HG03103 (cell line): Measurements from ENCODE around the gene ABLIM2.

ENCODE experiments used
- ATAC-seq: cut with Tn5 transposase; IDR thresholded peaks from one replicate; pipeline ENCODE4 v1.9.1; 2021; ENCODE audit warnings: low read depth; ENCODE audit not compliant: unreplicated experiment

ABLIM2 gene

DNA sequence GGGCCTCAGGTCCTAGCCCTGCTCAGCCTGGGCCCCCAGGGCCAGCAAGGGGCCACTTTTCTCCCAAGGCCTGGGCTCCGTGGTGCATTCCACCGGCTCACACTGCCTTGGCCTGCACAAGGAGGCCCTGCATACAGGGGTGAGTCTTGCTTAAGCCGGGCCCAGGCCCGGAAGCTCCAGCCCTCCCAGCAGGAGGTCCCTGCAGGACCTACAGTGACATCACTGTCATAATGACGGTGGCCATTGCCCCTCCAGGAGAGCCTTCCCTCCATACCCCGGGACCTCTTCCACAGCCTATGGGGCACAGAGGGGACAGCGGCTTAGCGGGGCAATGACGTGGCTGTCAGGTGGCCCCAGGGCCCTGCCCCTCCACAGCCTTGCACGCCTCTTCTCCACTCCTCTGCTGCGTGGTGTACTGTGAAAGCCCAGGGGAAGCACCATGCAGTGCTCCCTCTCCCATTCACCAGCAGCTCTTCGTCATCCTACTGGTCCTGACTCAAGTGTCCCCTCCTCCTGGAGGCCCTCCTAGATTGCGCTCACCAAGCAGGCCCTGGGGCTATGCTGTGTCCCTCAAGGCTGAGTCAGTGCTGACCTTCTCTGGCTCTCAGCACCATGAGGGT is 186.6 kb downstream of the ABLIM2 start:
- no peak for ATAC-seq

GRCh38 chr4:7971159-7971631 is 187.4 kb downstream of the ABLIM2 start:
- no peak for ATAC-seq

- ATAC-seq = no peak
These were observed 188.2 kb downstream of the ABLIM2 start for GRCh38 chr4:7970361-7970946.

- ATAC-seq = no peak
These were observed 190.2 kb downstream of the ABLIM2 start for GRCh38 chr4:7968262-7968896.

DNA sequence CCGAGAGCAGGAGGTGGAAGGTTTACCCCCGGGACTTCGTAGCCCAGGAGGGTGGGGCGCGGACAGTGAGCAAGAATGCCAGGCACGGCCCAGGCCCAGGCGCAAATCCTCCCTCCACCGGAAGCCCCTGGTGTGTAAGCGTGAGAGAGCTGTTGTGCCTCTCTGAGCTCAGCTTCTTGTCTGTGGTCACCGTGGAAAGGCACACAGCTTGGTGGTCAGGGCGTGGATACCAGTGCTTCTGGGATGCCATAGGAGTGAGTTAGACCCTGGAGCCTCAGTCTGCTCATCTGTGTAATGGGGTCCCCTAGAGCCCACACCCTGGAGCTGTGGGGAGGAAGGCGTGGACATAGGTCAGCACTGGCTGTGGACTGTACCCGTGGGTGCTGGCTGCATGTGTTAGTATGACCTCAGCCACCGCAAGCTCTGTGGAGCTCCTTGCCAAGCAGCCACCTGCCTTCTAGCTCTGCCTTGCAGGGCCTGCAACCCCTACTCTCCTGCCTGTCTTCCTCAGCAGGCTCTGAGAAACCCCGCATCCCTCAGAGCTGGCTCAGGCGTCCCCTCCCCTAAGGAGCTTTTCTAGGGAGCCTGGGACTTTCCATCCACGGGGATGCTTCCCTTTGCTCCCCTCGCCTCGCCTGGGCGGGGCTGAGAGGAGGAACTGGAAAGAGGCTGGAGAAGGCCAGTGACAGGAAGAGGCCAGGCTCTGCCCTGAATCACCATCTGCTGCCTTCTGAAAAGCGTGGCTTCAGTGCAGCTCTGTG is 190.9 kb downstream of the ABLIM2 start:
- ATAC-seq = no peak

DNA sequence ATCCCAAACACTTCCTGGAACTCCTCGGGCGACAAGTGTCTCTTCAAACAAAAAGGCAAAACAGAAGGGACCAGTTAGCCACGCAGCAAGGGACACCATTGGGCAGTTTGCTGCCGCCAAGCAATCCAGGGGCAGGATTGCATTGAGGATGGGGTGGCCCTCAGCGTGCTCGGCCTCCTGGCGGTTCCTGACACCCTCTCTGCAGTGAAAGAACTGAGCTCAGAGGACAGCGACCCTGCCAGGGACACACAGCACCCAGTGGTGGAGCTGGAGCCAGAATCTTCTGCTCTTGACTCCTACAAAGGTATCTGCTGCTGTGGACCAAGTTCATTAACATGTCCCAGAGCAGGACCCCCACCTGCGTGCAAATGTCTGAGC is 191.6 kb downstream of the ABLIM2 start:
- ATAC-seq = no peak

GRCh38 chr4:7966281-7967062 is 192.1 kb downstream of the ABLIM2 start:
- ATAC-seq = no peak

- ATAC-seq = no peak
These were observed 193.5 kb downstream of the ABLIM2 start for GRCh38 chr4:7964890-7965662.

- no peak for ATAC-seq
These were observed 194.2 kb downstream of the ABLIM2 start for GRCh38 chr4:7964459-7964858.

- no peak for ATAC-seq
These were observed 194.9 kb downstream of the ABLIM2 start for GRCh38 chr4:7963691-7964090.

DNA sequence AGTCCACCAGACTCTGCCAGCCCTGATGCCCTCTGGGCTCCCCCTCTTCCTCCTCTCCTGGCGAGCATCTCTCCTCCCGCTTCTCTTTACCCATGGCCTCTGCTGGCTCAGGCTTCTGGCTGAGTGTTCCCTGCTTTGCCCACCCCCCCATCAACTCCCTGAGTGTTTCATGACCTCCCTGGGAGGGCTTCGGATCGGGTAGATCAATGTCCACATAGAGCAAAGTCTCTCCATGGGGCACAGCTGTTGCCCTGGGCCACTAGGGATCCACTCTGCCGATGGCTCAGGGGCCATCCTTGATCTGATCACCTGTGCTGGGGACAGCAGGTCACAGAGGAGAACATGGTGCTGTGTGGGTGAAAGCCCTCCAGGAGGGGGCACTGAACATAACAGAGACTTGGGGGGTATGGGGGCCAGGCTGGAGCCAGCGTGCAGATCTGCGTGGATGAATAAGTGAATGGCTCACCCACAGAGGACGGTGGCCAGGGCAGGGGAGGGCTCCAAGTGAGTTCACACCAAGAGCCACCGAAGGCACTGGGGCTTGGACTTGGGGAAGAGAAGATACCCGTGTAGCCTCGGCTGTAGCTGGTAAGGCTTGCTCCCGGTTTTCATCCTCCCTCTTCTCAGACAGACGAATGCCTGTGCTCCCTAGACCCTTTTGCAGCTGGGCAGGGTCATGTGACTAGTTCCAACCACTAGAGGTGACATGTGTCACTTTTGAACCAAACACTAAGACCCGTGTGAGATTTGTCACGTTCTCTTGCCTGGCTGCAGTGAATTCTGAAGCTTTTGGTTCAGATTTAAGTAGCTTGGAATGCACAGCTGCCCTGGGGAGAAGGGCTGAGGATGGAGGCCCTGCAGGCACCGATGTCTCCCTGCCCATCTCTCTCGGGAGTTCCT is 195.8 kb downstream of the ABLIM2 start:
- ATAC-seq = no peak

DNA sequence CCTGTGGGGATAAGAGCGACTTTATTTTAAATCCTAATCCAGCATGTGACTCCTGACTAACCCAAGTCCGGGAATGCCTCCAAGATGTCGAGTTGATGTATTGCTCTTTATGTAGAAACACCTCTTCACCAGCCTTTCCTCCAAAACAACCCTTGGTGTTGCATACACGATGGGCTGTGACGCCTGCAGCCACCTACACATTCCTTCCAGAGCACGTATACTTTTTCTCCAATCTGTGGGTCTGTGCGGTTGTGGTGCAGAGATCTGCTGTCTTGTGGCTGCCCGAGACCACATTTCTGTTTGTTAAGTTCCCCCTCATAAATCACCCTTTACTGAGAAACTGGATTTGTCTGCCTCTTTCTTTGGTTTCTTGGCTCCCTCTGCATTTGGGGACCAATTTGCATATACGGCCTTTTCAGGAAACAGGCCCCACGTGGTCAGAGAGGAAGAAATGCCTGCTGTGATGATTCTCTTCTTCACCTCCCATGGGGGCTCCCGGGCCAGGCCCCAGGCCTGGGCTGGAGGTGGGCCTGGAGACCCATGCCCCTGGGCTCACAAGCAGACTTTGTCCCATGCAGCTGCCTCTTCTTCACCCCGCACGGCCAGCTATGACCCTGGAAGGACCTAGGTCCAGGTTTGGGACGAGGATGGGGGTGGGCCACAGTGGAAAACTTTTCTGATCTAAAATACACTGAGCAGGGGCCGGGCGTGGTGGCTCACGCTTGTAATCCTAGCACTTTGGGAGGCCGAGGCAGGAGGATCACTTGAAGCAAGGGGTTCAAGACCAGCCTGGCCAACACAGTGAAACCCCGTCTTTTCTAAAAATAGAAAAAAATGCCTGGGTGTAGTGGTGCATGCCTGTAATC is 197.6 kb downstream of the ABLIM2 start:
- peak; percentile 61 for ATAC-seq

DNA sequence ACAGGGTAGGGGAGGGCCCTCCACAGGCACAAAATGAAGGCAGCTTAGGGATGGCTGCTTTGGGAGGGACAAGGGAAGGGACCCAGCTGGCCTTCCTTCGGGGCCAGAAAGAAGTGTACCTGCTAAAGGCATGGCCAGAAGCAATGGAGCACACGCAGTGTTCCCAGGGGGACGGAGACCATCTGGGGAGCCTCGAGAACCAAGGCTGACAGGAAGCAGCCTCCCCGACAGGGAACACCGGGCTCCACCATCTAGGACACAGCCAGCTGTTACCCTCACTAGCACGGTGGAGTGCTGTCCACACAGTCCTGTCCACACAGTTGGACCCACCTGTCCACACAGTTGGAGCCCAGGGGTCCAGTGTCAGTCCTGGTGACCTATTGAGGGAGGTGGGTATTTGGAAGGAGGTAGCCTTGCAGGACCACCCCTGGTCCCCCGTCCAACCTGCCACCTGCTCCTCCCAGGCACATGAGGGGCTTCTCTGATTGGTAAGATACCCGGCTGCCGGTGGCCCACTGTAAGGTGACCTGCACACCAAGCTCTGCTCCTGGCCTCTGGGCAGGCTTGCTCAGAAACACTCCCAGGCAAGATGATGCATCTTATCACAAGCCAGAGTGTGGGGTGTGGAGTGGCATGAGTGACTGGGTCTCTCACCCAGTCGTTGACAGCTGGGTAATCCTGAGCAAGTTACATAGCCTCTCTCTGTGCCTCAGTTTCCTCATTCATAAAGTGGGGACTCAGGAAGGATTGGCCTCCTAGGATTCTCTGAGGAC is 198.4 kb downstream of the ABLIM2 start:
- ATAC-seq = no peak

GRCh38 chr4:7959078-7959477 is 199.5 kb downstream of the ABLIM2 start:
- no peak for ATAC-seq

- no peak for ATAC-seq
These were observed 201.5 kb downstream of the ABLIM2 start for GRCh38 chr4:7956934-7957656.

DNA sequence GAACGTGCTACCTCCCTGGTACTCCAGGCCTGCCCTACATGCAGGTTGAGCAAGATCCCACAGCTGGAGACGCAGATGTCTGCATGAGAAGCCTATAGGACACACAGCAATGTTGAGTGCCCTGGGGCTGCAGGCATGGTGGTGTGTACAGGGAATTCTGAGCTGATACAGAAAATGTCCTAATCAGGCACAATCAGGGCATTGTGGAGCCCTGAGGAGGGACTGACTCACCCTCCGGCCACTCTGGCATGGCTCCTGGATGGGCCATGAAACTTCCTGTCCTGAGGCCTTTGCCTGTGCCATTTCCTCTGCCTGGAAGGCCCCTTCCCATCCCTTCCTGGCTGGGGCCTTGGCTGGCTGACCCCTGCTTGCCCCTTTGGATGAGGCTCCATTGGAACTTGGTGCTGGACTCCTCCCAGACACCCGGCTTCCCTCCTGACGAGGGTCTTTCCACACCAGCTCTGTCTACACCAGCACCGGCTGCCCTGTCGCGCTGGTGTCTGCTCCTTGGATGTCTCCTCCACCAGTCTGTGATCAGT is 202.3 kb downstream of the ABLIM2 start:
- no peak for ATAC-seq
